ENCODE data around the gene TBC1D14. TPM values are rescaled to one million over a fixed set of nuclear protein-coding genes. Genes with fewer than 3 reads are reported as not detected.

TBC1D14 gene
- total and polyA plus RNA-seq, 10 of the 15 experiments (the other 5 are each of a cell fraction or from before 2014, with no cell fraction given), result 0.87 to 39.3 (median 30.1) TPM

DNA sequence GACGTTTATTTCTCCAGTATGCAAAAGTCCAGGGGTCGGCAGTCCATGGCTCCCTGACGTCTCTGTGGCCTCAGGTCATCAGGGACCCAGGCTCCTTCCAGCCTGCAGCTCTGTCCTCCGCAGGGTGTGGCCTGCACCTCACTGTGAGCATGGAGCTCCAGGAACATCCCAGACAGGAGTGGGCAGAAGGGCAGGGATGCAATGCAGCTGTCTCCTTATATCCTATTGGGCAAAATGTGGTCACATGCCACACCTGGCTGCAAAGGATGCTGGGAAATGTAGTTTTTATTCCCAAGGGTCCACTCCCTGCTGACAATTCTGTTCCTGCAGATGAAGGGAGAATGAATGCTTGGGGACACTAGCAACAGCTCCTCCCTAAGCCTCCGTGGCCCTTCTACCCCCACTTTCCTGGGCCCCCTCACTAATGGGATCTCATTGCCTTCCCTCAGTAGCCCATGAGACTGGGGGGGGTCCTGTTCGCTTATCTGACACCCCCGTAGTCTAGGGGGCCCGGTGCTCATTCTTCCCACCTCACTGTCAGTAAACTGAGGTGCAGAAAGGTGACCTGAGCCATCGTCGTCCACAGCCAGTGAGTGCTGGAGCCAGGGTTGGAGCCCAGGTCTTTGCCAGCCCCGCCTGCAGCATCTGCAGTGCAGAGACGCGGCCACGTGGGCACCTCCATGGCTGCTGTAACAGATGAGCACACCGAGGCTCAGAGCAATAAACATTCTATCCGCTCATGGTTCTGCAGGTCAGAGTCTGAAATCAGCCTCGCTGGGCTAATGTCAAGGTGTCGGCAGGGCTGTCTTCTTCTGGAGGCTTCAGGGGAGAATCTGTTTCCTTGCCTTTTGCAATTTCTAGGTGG is 164.1 kb downstream of the TBC1D14 start:
- Histone ChIP-seq H4K20me1 (ENCODE audit: control insufficient read depth, insufficient read depth) (no peaks in the 10 kb centered on the region), H3K4me2 (ENCODE audit: control insufficient read depth, insufficient read depth) (no peak overlapping the region), H3K9ac (ENCODE audit: control insufficient read depth, insufficient read depth, low read length) (no peak overlapping the region), H3K9me3 (replicated peaks; ENCODE audit: control insufficient read depth, insufficient read depth, low read length) (no peaks in the 10 kb centered on the region), H3K4me1 (ENCODE audit: control insufficient read depth, insufficient read depth, low read length) (peaks cover 7% of the 10 kb centered on the region), H2AFZ (ENCODE audit: control insufficient read depth, low read depth, low read length) (no peak overlapping the region), H3K27ac (ENCODE audit: control insufficient read depth, insufficient read depth) (no peak overlapping the region), H3K79me2 (ENCODE audit: control insufficient read depth, insufficient read depth, low read length) (no peaks in the 10 kb centered on the region), H3K4me3 (no peak overlapping the region), H3K36me3 (ENCODE audit: control insufficient read depth in 2 of 2, insufficient read depth in 2 of 2, low read length in 1 of 2) (no peaks in the 10 kb centered on the region), H3K27me3 (replicated peaks in 1 of 2; ENCODE audit: control insufficient read depth in 2 of 2, insufficient read depth in 2 of 2, low read length in 1 of 2) (no peaks in the 10 kb centered on the region; a peak in 1 of 4 replicates)
- no peak for FAIRE-seq
- peak; percentile 46; the same call in 2 of the 3 replicates for ATAC-seq
- RAD21 ChIA-PET (ENCODE audit: unreplicated experiment), result no interaction called here
- WGBS (ENCODE audit: insufficient coverage, insufficient replicate concordance, low lambda C conversion rate, missing lambda C conversion rate), result 68% methylated on average over 18 of the region's 18 CpGs
- CTCF ChIA-PET, result interaction anchor here (1.0 to 11.2 kb wide), 4 partner anchors 29 to 357 kb away, joined by 3 to 210 read pairs (median 4); partner anchors contain the start of gene TADA2B
- intact Hi-C loops (cut with micrococcal nuclease; ENCODE audit: unreplicated experiment), result loop anchor here (5.0 kb wide), 2 partner anchors 86 to 181 kb away; no protein-coding TSS in a partner anchor
- in situ Hi-C loops (cut with MboI), result loop anchor here (5.0 kb wide), 2 partner anchors 166 to 351 kb away; partner anchors contain the start of gene TBC1D14
- SMC1A ChIA-PET (ENCODE audit: uncharacterized antibody, unreplicated experiment), result no interaction called here
- POLR2A ChIA-PET, result no interaction called here
- DNase-seq (ENCODE audit: low read depth, low spot score), result no peak
- no TSS peak for BruUV-seq (replicated peaks)
- TF ChIP-seq NRF1 (conservative IDR thresholded peaks at IDR 0.05; ENCODE audit: low read depth, low read length) (no peak), NFYA (IDR thresholded peaks at IDR 0.05; ENCODE audit: borderline replicate concordance, low read depth, low read length) (no peak), PKNOX1 (IDR thresholded peaks at IDR 0.05) (no peak), JUND (IDR thresholded peaks at IDR 0.05; ENCODE audit: low read depth, low read length) (no peak), ZBTB11 (CRISPR knock-in tag; IDR thresholded peaks at IDR 0.05) (no peak), SIX5 (IDR thresholded peaks at IDR 0.05; ENCODE audit: low read depth, low read length, severe bottlenecking) (peak; percentile 79), IKZF2 (IDR thresholded peaks at IDR 0.05) (no peak), BCL11A (IDR thresholded peaks at IDR 0.05; ENCODE audit: low read depth, low read length) (no peak), USF1 (IDR thresholded peaks at IDR 0.05; ENCODE audit: borderline replicate concordance, extremely low read length, insufficient read depth, low read depth, low read length) (peak; percentile 90), YBX1 (IDR thresholded peaks at IDR 0.05) (no peak), HCFC1 (IDR thresholded peaks at IDR 0.05; ENCODE audit: low read length) (peak; percentile 83), STAT1 (conservative IDR thresholded peaks at IDR 0.05) (no peak), NFYB (IDR thresholded peaks at IDR 0.05; ENCODE audit: insufficient read depth, low read depth, low read length) (peak; percentile 83), MEF2B (IDR thresholded peaks at IDR 0.05; ENCODE audit: partially characterized antibody, poor library complexity, severe bottlenecking) (peak; percentile 16)
- TF ChIP-seq, protein P1, sequence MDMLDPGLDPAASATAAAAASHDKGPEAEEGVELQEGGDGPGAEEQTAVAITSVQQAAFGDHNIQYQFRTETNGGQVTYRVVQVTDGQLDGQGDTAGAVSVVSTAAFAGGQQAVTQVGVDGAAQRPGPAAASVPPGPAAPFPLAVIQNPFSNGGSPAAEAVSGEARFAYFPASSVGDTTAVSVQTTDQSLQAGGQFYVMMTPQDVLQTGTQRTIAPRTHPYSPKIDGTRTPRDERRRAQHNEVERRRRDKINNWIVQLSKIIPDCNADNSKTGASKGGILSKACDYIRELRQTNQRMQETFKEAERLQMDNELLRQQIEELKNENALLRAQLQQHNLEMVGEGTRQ (IDR thresholded peaks at IDR 0.05; ENCODE audit: borderline replicate concordance, low read depth, low read length), result peak; percentile 82
- TF ChIP-seq, protein P2, sequence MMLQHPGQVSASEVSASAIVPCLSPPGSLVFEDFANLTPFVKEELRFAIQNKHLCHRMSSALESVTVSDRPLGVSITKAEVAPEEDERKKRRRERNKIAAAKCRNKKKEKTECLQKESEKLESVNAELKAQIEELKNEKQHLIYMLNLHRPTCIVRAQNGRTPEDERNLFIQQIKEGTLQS (IDR thresholded peaks at IDR 0.05; ENCODE audit: borderline replicate concordance, extremely low read depth, low read depth, low read length), result peak; percentile 79; the same call in 1 of the 2 replicates
